NCI-H1092 (cell line): ENCODE results near the gene CYP2C19.
"Not testable (repeated sequence)": the region's sequence is repeated elsewhere in the genome, so short reads cannot be mapped to it uniquely, and the experiment has no call there.

Source experiments
- DNase-seq: peaks from one replicate; lab custom pipeline; 2025; lab: John Stamatoyannopoulos, UW

CYP2C19 gene

GRCh38 chr10:94879214-94879613 lies 116.7 kb downstream of the CYP2C19 start:
- DNase-seq: no peak

- DNase-seq: no peak
These were observed 126.6 kb downstream of the CYP2C19 start for GRCh38 chr10:94889123-94889522.

GRCh38 chr10:94890264-94891022 lies 128.0 kb downstream of the CYP2C19 start:
- DNase-seq: no peak

- not testable (repeated sequence) for DNase-seq
These were observed 135.9 kb downstream of the CYP2C19 start for GRCh38 chr10:94898414-94898813.

- no peak for DNase-seq
These were observed 139.6 kb downstream of the CYP2C19 start for GRCh38 chr10:94902080-94902479.

GRCh38 chr10:94902570-94902969 lies 140.1 kb downstream of the CYP2C19 start:
- DNase-seq: no peak
